ENCODE results near the gene MIS18A.
"Not testable (repeated sequence)": the region's sequence is repeated elsewhere in the genome, so short reads cannot be mapped to it uniquely, and the experiment has no call there.

The MIS18A gene
- long read RNA-seq, donor 1, transcript MIS18A-201 (5 exons, 1,575 nt) = major isoform, 23 of 23 reads
- long read RNA-seq, donor 1, partial matches to known transcripts = 0 of 23 reads
- long read RNA-seq, donor 1, other reads (novel, unspliced or antisense) = 0 of 23 reads
- long read RNA-seq, donor 2, transcript MIS18A-201 (5 exons, 1,575 nt) = major isoform, 22 of 22 reads
- long read RNA-seq, donor 2, partial matches to known transcripts = 0 of 22 reads
- long read RNA-seq, donor 2, other reads (novel, unspliced or antisense) = 0 of 22 reads
- long read RNA-seq, donor 3, transcript MIS18A-201 (5 exons, 1,575 nt) = major isoform, 12 of 12 reads
- long read RNA-seq, donor 3, partial matches to known transcripts = 0 of 12 reads
- long read RNA-seq, donor 3, other reads (novel, unspliced or antisense) = 0 of 12 reads
- long read RNA-seq, donor 4, transcript MIS18A-201 (5 exons, 1,575 nt) = major isoform, 15 of 15 reads
- long read RNA-seq, donor 4, partial matches to known transcripts = 0 of 15 reads
- long read RNA-seq, donor 4, other reads (novel, unspliced or antisense) = 0 of 15 reads
- long read RNA-seq, donor 5, transcript MIS18A-201 (5 exons, 1,575 nt) = major isoform, 28 of 34 reads
- long read RNA-seq, donor 5, partial matches to known transcripts = 6 of 34 reads
- long read RNA-seq, donor 5, other reads (novel, unspliced or antisense) = 0 of 34 reads
- long read RNA-seq, donor 6, transcript MIS18A-201 (5 exons, 1,575 nt) = major isoform, 22 of 22 reads
- long read RNA-seq, donor 6, partial matches to known transcripts = 0 of 22 reads
- long read RNA-seq, donor 6, other reads (novel, unspliced or antisense) = 0 of 22 reads
- long read RNA-seq, donor 7, transcript MIS18A-201 (5 exons, 1,575 nt) = major isoform, 36 of 36 reads
- long read RNA-seq, donor 7, partial matches to known transcripts = 0 of 36 reads
- long read RNA-seq, donor 7, other reads (novel, unspliced or antisense) = 0 of 36 reads
- long read RNA-seq, donor 8, transcript MIS18A-201 (5 exons, 1,575 nt) = major isoform, 19 of 25 reads
- long read RNA-seq, donor 8, partial matches to known transcripts = 6 of 25 reads
- long read RNA-seq, donor 8, other reads (novel, unspliced or antisense) = 0 of 25 reads

DNA sequence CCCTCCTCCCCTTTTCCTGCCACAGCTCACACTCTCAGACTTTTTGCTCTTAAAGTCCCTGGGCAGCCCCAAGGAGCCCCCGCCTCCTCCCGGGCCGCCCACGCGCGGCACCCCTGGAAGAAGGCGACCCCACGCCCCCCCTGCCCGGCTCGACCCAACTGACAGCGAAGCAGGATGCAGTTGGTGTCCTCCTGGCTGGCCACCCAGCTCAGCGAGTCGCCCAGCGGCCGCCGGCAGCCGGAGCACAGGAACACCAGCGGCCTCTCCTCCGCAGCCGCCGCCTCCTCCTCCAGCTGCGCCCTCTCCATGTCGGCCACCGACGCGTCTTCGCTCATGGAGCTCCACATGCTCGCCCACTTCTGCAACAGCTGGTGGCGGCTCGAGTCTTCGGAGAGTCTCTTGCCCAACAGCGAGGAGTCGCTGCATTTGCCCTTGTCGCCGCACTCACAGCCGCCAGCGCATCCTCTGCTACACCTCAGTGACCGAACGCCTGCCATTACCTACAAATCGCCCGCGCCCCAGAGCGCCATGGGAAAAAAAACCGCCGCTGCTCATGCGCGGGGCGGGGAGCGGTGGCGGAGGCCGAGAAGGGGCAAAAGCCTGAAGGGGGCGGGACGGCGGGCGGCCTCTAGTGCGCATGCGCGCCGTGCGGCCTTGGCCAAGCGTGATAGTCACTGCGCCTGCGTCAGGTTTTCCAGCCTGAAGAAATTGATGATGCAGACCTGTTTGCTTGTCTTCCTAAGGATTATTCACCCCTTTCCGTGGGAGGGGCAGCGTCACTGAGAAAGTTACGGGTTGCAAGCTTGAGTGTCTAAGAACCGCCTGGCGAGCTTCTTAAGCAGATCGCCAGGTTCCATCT lies at the start of gene MIS18A:
Gene MIS18A, minus strand, starts transcription at position 532 of the 859 bp plus-strand sequence. Its CDS starts 35 bp downstream, at position 497.
- peak; percentile 95 for DNase-seq

DNA sequence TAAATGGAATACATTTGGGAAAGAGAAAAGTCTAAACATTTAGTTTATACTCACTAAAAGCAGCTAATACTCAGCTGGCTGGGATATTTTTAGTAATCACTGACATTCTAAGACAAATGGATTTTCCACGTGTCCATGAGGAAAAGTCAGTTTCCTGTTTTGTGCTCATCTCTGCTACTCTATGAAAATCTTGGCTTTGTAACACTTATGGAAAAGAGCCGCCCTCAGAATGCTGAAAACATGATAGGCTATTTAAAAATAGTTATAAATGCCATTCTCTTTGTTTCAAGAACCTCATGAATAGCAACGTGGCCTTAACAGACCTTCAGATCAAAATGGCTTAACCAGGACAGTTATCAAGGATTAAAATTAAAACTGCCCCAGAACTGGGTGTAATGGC lies 49.7 kb upstream of the MIS18A start:
- no peak for DNase-seq

DNA sequence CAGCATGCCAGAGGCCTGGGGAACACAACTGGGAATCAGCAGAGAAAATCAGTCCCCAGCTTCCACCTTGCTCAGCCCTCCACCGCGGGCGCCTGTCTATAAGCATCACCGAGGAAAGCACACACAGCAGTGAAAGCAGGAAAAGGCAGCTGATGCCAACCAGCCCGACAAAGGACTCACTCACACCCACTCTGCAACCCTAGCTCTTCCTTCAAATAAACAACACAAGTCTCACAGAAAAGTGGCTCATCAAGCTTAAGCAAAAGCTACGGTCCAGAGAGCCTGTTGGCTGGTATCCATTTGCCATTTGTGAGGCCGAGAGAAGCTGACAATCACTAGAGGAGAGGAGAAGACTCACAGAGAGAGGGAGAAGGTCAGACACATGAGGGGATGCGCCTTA lies 46.9 kb upstream of the MIS18A start:
- DNase-seq = no peak

DNA sequence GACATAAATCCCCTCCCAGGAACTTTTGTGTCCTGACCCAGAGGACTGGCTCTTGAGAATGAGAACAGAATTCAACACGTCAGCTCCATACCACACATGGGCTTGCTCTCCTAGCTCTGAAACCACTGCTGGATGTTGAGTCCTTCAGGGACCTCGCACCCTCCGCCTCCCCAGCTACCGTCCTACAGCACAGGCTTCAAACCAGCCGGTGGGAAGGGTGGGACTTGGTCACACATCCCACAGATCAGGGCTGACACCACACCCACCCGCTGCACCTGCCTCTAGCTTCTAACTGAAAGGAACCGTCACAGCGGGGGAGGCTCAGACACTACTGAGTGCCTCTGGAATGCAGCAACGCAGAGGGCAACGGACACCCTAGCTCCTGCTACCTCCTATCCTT lies 43.8 kb upstream of the MIS18A start:
- DNase-seq = no peak

GRCh38 chr21:32322103-32322502 lies 43.3 kb upstream of the MIS18A start:
- no peak for DNase-seq

DNA sequence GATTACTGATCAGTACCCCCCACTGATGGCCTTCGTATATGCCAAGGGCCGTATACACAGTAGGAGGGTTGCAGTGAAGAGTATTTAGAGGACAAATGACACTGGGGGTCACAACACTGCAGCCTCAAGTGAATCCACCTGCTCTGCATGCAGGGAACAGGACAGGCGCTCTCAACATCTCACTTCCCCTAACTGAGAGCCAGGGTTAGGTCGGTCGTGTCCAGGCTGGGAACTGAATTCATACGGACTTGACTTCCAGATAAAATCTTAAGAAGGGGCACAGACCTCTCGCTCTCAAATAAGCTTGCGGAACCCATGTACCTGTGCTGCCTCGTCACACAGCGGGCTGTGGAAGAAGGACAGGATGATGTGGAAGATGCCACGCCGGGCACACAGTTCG lies 42.6 kb upstream of the MIS18A start:
- DNase-seq = no peak

DNA sequence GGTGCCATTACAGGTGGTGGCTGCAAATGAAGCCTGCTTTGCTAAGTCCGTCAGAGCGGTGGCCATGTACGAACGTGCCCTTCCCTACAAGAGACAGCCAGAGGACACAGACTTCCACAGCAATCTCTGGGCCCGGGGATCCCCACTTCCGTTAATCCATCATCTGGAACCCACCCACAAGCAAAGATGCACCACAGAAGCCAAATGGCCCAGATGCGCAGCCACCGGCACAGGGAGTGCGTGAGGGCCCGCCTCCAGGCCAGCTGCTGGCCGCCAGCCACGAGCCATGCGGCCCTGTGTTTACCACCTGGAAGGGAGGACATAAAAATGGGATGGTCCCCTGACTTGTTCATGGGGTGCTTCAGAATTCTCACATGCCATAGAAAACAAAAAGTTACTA lies 41.9 kb upstream of the MIS18A start:
- no peak for DNase-seq

GRCh38 chr21:32320059-32320458 lies 41.2 kb upstream of the MIS18A start:
- no peak for DNase-seq

DNA sequence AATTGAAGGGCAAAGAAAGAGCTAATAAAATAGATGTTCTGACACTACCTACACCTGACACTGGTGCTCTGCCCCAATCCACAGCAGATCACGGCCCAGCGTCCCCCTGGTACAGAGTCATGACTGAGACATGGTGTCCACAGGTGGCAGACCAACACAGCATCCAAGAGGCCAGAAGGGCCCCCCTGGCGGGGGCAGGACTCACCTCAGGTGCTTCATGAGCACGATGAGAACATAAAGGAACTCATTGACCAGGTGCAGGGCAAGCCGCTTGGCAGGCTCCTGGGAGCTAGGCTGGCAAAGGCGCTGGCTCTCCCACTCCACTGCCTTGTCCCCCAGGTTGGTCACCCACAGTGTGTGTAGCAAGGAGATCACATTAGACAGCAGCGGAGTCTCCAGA lies 40.2 kb upstream of the MIS18A start:
- DNase-seq = no peak

- DNase-seq = no peak
Observed at GRCh38 chr21:32317726-32318125, 38.9 kb upstream of the MIS18A start.

DNA sequence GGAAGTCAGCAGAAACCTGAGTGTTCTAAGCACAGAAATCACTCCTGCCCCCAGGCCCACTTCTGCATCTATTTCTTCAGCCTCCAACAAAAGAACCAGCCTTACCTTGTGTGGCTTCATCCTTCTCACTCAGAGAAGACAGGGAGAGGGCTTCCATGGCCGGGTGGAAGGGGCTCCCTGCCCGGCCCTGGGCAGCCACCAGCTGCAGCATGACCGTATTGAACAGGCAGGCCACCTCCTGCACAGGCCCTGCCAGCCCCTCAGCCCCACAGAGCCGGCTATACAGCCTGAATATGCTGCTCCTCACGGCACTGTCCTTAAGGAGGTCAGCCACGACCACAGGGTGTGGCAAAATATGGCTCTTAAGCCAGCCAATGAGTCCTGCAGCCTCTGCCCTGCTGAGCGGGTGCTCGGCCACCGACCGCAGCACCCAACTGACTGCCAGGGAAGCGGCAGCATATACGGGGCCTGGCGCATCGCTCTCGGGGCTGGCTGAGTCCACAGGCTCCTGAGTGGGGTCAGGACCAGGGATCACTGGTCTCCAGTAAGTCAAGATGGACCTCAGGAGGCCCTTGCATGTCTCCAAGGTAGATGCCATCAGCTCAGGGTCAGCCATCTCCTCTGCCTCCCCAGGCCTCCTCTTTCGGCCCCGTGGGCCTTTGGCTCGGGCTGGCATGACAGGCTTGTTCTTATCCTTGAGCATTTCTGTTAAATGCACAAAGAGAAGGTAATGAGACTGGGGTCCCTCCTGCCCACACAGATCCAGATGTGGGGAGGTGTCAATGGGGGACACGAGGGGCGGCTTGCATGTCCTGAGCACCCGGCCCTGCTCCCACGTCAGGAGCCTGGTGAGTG lies 37.7 kb upstream of the MIS18A start:
- no peak for DNase-seq

DNA sequence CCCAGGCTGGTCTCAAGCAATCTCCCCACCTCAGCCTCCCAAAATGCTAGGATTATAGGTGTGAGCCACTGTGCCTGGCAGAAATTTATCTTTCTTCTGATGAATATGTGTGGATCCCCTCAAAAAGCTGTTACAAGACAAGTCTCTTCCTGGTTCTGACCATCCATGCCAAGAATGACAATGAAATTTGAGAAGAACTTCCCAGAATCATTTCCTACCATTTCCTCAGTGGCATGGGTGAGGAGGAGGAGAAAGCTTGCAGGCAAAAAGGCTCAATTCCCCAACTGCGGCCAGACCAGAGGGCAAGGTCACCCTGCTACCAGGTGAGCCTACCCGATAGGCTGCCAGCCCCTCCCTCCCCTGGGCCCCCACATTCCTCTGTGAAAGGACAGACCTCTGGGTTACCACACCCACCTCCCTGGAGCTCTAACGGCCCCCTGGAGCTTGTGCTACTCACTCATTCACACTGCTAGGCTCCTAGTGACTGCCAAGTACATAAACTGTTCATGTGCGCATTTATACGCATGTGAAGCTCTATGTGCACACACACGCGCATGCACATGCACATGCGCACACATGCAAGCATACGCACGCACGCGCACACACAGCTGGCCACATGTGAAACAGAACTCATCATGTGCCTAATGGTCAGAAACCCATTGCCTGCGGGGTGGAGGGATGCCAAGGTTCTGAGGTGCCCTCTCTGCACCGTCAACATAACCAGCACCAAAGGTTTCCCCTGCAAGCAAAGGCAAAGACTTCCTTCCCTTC lies 36.8 kb upstream of the MIS18A start:
- no peak for DNase-seq

- DNase-seq = no peak
Observed at GRCh38 chr21:32314806-32315205, 36.0 kb upstream of the MIS18A start.

- no peak for DNase-seq
Observed at GRCh38 chr21:32312976-32313375, 34.1 kb upstream of the MIS18A start.

DNA sequence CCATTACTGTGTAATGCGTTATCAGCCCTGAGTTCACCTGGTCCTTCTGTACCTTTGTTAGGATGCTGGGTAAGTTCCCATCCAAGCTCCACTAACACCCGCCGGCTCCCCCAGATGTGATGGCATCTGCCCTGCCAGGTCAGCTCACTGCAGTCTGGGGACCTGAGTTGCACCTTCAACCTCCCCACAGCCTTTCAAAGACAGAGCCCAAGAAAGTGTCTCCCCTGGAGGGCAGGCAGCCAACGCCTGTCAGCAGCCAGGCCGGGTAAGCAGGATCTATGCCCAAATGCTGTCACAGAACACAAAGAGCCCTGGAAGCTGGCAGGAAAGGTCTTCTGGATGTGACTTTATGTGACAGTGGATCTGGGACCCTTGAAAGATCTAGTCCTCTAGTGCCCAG lies 33.5 kb upstream of the MIS18A start:
- no peak for DNase-seq

- no peak for DNase-seq
Observed at GRCh38 chr21:32311621-32312020, 32.8 kb upstream of the MIS18A start.

DNA sequence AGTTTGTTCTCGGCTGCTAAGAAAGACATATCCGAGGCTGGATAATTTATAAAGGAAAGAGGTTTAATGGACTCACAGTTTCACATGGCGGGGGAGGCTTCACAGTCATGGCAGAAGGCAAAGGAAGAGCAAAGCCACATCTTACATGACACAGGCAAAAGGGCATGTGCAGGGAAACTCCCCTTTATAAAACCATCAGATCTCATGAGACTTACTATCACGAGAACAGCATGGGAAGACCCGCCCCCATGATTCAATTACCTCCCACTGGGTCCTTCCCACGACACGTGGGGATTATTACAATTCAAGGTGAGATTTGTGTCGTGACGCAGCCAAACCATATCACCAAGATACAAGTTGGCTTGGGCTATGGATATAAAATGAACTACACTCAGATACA lies 32.1 kb upstream of the MIS18A start:
- not testable (repeated sequence) for DNase-seq

DNA sequence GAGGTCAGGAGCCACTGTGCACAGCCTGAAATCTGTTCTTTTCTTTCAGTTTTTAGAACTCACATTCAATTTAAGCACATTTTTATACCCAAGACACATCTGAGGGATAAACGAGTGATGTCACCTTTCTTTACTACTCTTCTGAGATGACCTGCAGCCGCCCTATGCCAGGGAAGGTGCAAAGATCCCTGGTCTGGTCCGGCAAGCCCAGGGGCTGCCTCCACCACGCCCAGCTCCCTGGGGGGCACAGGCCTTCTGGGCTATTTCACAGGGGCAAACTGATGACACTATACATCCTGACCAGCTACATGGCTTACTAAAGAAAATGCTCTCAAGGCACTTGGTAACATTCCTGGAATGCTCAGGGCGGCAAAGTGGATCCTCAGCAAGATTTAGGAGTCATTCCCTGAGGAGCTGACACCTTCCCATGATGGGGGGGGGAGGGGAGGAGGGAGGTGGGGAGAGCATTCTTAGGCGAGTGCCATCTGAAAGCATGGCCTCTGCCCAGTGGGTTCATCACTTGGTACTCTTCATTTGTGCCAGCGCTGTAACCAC lies 31.1 kb upstream of the MIS18A start:
- no peak for DNase-seq

DNA sequence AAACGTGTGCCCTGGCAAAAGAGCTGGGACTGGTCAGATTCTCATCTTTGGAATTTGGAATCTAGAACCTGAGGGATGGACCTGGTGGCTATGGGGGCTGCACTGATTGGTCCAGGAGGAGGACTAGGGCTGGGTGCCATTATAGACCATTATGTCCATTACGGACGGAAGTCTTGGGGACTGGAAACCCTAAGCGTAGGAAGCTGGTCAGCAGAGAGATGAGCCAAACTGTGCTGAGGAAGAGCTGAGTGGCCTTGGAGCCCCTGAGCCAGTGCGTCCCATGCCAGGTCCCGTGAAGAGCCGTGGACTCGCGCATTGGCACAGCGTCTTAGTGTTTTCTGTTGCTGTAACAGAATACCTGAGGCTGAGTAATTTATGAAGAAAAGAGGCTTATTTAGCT lies 29.8 kb upstream of the MIS18A start:
- DNase-seq = no peak

DNA sequence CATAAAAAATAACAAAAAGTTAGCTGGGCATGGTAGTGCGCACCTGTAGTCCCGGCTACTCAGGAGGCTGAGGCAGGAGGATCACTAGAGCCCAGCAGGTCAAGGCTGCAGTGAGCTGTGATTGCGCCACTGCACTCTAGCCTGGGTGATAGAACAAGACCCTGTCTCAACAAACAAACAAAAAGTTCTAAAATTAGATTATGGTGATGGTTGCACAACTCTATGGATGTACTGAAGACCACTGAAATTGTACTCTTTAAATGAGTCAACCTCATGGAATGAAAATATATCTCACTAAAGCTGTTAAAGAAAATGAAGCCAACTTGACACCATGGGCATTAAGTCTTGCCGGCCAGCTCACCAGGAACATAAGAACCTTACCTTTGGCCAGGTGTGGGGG lies 28.9 kb upstream of the MIS18A start:
- no peak for DNase-seq

All from right kidney (tissue), 9 donors.